ENCODE measurements around the gene EMP1.

Gene EMP1

GRCh38 chr12:13198876-13199275 lies 2.4 kb downstream of the EMP1 start:
- DNase-seq: no peak
- Histone ChIP-seq H3K27me3 (ENCODE audit: insufficient read depth, low read length, poor library complexity) (no peaks in the 10 kb centered on the region), H3K4me3 (ENCODE audit: low read length) (no peak overlapping the region), H3K4me1 (ENCODE audit: control insufficient read depth, low read depth, low read length) (peaks cover 2% of the 10 kb centered on the region), H3K27ac (ENCODE audit: low read depth, low read length) (no peak overlapping the region), H3K79me2 (ENCODE audit: control insufficient read depth, insufficient read depth, low read length) (no peaks in the 10 kb centered on the region), H3K36me3 (ENCODE audit: control insufficient read depth, insufficient read depth, low read length) (no peaks in the 10 kb centered on the region), H2AK5ac (ENCODE audit: low read length) (no peak overlapping the region), H3K4me2 (ENCODE audit: low read length) (no peak overlapping the region), H3K79me1 (ENCODE audit: low read length) (no peaks in the 10 kb centered on the region), H2BK5ac (ENCODE audit: low read length) (no peak overlapping the region), H3K18ac (ENCODE audit: low read length) (no peak overlapping the region), H2BK15ac (replicated peaks; ENCODE audit: low read depth) (no peak overlapping the region), H3K23ac (ENCODE audit: low read length) (no peak overlapping the region), H2BK120ac (ENCODE audit: low read depth, low read length) (no peak overlapping the region), H4K5ac (ENCODE audit: low read length) (no peak overlapping the region), H3K4ac (ENCODE audit: low read depth, low read length) (no peak overlapping the region), H4K8ac (ENCODE audit: low read depth, low read length) (no peak overlapping the region), H3K56ac (ENCODE audit: low read length) (no peak overlapping the region), H3K9ac (ENCODE audit: low read length) (no peak overlapping the region)
- WGBS (ENCODE audit: extremely low coverage, insufficient coverage, low lambda C conversion rate): no CpG with 5 or more reads among the region's 7 CpGs

DNA sequence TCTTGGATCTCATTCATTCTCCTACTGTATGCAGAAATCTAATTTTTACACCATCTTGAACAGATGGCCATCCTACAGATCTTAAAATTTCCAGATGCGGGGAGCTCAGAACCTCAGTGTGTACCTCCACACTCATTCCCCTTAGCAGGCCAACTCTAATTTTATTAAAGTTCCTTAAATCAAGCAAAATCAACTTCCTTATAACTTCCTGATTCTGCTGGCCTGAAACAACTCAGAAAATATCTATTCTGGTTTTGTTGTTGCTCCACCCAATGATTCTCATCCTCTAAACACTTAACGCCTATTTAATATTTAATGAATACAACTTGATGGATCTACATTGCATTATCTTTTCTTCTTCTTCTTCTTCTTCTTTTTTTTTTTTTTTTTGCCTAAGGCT lies 3.1 kb downstream of the EMP1 start:
- 100% methylated on average over 1 of the region's 2 CpGs for WGBS (ENCODE audit: extremely low coverage, insufficient coverage, low lambda C conversion rate)
- Histone ChIP-seq H3K27ac (ENCODE audit: low read depth, low read length) (no peak overlapping the region), H3K4me3 (ENCODE audit: low read length) (no peak overlapping the region)

GRCh38 chr12:13200841-13201240 lies 4.3 kb downstream of the EMP1 start:
- H3K56ac ChIP-seq (ENCODE audit: low read length): no peak overlapping the region
- no peak overlapping the region for H3K4ac ChIP-seq (ENCODE audit: low read depth, low read length)
- no CpG with 5 or more reads among the region's 8 CpGs for WGBS (ENCODE audit: extremely low coverage, insufficient coverage, low lambda C conversion rate)
- no peak overlapping the region for H3K27ac ChIP-seq (ENCODE audit: low read depth, low read length)
- no peak overlapping the region for H3K23ac ChIP-seq (ENCODE audit: low read length)
- H3K79me2 ChIP-seq (ENCODE audit: control insufficient read depth, insufficient read depth, low read length): no peaks in the 10 kb centered on the region
- no peaks in the 10 kb centered on the region for H3K79me1 ChIP-seq (ENCODE audit: low read length)
- no peak overlapping the region for H2BK15ac ChIP-seq (replicated peaks; ENCODE audit: low read depth)
- H3K36me3 ChIP-seq (ENCODE audit: control insufficient read depth, insufficient read depth, low read length): no peaks in the 10 kb centered on the region
- DNase-seq: no peak
- no peak overlapping the region for H2AK5ac ChIP-seq (ENCODE audit: low read length)
- no peak overlapping the region for H3K4me3 ChIP-seq (ENCODE audit: low read length)
- H3K9ac ChIP-seq (ENCODE audit: low read length): no peak overlapping the region
- H3K4me1 ChIP-seq (ENCODE audit: control insufficient read depth, low read depth, low read length): peaks cover 2% of the 10 kb centered on the region
- H3K18ac ChIP-seq (ENCODE audit: low read length): no peak overlapping the region
- no peak overlapping the region for H4K5ac ChIP-seq (ENCODE audit: low read length)
- H2BK120ac ChIP-seq (ENCODE audit: low read depth, low read length): no peak overlapping the region
- H3K4me2 ChIP-seq (ENCODE audit: low read length): no peak overlapping the region
- H2BK5ac ChIP-seq (ENCODE audit: low read length): no peak overlapping the region
- no peaks in the 10 kb centered on the region for H3K27me3 ChIP-seq (ENCODE audit: insufficient read depth, low read length, poor library complexity)
- H4K8ac ChIP-seq (ENCODE audit: low read depth, low read length): no peak overlapping the region

More for the DNA sequence above, 3.1 kb downstream of the EMP1 start:
- Histone ChIP-seq H2AK5ac (ENCODE audit: low read length) (no peak overlapping the region), H3K36me3 (ENCODE audit: control insufficient read depth, insufficient read depth, low read length) (no peaks in the 10 kb centered on the region), H3K4me2 (ENCODE audit: low read length) (no peak overlapping the region), H3K79me2 (ENCODE audit: control insufficient read depth, insufficient read depth, low read length) (no peaks in the 10 kb centered on the region), H3K27me3 (ENCODE audit: insufficient read depth, low read length, poor library complexity) (no peaks in the 10 kb centered on the region), H4K8ac (ENCODE audit: low read depth, low read length) (no peak overlapping the region), H3K4ac (ENCODE audit: low read depth, low read length) (no peak overlapping the region), H3K4me1 (ENCODE audit: control insufficient read depth, low read depth, low read length) (peaks cover 2% of the 10 kb centered on the region), H2BK5ac (ENCODE audit: low read length) (no peak overlapping the region), H2BK120ac (ENCODE audit: low read depth, low read length) (no peak overlapping the region), H3K23ac (ENCODE audit: low read length) (no peak overlapping the region), H3K9ac (ENCODE audit: low read length) (no peak overlapping the region), H3K18ac (ENCODE audit: low read length) (no peak overlapping the region), H4K5ac (ENCODE audit: low read length) (no peak overlapping the region), H2BK15ac (replicated peaks; ENCODE audit: low read depth) (no peak overlapping the region), H3K79me1 (ENCODE audit: low read length) (no peaks in the 10 kb centered on the region), H3K56ac (ENCODE audit: low read length) (no peak overlapping the region)
- no peak for DNase-seq

DNA sequence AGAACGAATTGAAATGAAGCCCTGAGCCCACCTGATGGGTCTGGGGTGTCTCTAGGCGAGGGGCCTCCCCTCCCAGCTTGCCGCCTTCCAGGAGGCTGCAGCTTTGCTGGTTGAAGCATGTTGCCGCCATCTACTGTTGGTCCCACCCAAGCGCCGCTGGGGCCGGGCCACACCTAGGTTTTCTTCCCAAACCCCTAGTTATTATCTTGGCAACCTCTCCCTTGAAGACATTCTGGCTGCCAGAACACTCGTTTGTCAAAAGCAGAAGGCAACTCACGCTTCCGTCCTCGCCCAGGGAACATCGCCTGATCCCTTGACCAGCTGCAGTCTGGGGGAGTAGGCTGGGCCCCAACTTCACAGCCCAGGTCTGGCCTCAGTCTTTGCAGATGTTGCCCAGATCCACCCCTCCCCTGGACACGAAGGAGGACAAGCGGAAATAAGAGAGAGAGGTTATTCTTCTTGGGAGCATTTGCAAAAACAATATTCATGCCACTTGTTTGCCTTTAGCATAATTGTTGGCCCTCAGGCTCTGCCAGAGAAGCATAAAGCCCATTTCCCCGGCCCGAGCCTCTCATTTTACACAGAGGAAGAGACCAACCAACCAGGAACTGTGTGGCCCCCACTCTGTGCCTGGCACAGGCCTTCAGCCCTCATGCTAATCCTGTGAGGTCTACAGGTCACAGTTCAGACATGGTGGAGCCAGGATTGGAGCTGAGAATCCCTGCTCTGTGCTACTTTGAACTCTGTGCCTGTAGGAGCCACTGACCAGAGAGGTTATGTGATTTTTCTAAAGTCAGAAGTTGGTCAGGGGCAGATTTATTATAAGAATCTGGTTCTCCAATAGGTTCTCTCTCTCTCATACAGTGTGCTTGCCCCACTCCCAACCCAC lies 6.8 kb downstream of the EMP1 start:
- WGBS (ENCODE audit: extremely low coverage, insufficient coverage, low lambda C conversion rate): no CpG with 5 or more reads among the region's 16 CpGs
- H3K27ac ChIP-seq (ENCODE audit: low read depth, low read length): no peak overlapping the region
- peak; percentile 83 for DNase-seq
- no peak overlapping the region for H3K4me2 ChIP-seq (ENCODE audit: low read length)
- no peaks in the 10 kb centered on the region for H3K36me3 ChIP-seq (ENCODE audit: control insufficient read depth, insufficient read depth, low read length)
- no peak overlapping the region for H4K5ac ChIP-seq (ENCODE audit: low read length)
- no peak overlapping the region for H4K8ac ChIP-seq (ENCODE audit: low read depth, low read length)
- no peaks in the 10 kb centered on the region for H3K79me2 ChIP-seq (ENCODE audit: control insufficient read depth, insufficient read depth, low read length)
- H2BK120ac ChIP-seq (ENCODE audit: low read depth, low read length): no peak overlapping the region
- H3K23ac ChIP-seq (ENCODE audit: low read length): no peak overlapping the region
- peak overlapping the region; percentile 61 for H3K56ac ChIP-seq (ENCODE audit: low read length)
- no peak overlapping the region for H3K4ac ChIP-seq (ENCODE audit: low read depth, low read length)
- no peak overlapping the region for H2BK15ac ChIP-seq (replicated peaks; ENCODE audit: low read depth)
- H3K18ac ChIP-seq (ENCODE audit: low read length): peak overlapping the region; percentile 54
- H3K4me3 ChIP-seq (ENCODE audit: low read length): no peak overlapping the region
- H3K4me1 ChIP-seq (ENCODE audit: control insufficient read depth, low read depth, low read length): peaks cover 5% of the 10 kb centered on the region
- no peaks in the 10 kb centered on the region for H3K79me1 ChIP-seq (ENCODE audit: low read length)
- H3K9ac ChIP-seq (ENCODE audit: low read length): peak overlapping the region; percentile 25
- H3K27me3 ChIP-seq (ENCODE audit: insufficient read depth, low read length, poor library complexity): no peaks in the 10 kb centered on the region
- no peak overlapping the region for H2BK5ac ChIP-seq (ENCODE audit: low read length)
- H2AK5ac ChIP-seq (ENCODE audit: low read length): no peak overlapping the region

GRCh38 chr12:13204428-13204827 lies 7.9 kb downstream of the EMP1 start:
- H2AK5ac ChIP-seq (ENCODE audit: low read length): no peak overlapping the region
- H3K4ac ChIP-seq (ENCODE audit: low read depth, low read length): no peak overlapping the region
- H3K79me1 ChIP-seq (ENCODE audit: low read length): no peaks in the 10 kb centered on the region
- H3K56ac ChIP-seq (ENCODE audit: low read length): peak overlapping the region; percentile 19
- no peak overlapping the region for H3K4me3 ChIP-seq (ENCODE audit: low read length)
- H3K4me2 ChIP-seq (ENCODE audit: low read length): no peak overlapping the region
- no peaks in the 10 kb centered on the region for H3K27me3 ChIP-seq (ENCODE audit: insufficient read depth, low read length, poor library complexity)
- H4K5ac ChIP-seq (ENCODE audit: low read length): no peak overlapping the region
- H3K27ac ChIP-seq (ENCODE audit: low read depth, low read length): no peak overlapping the region
- DNase-seq: no peak
- no peak overlapping the region for H2BK5ac ChIP-seq (ENCODE audit: low read length)
- no CpG with 5 or more reads among the region's 12 CpGs for WGBS (ENCODE audit: extremely low coverage, insufficient coverage, low lambda C conversion rate)
- H2BK15ac ChIP-seq (replicated peaks; ENCODE audit: low read depth): no peak overlapping the region
- H3K23ac ChIP-seq (ENCODE audit: low read length): no peak overlapping the region
- no peak overlapping the region for H3K9ac ChIP-seq (ENCODE audit: low read length)
- no peak overlapping the region for H4K8ac ChIP-seq (ENCODE audit: low read depth, low read length)
- peaks cover 8% of the 10 kb centered on the region for H3K4me1 ChIP-seq (ENCODE audit: control insufficient read depth, low read depth, low read length)
- H3K36me3 ChIP-seq (ENCODE audit: control insufficient read depth, insufficient read depth, low read length): no peaks in the 10 kb centered on the region
- no peaks in the 10 kb centered on the region for H3K79me2 ChIP-seq (ENCODE audit: control insufficient read depth, insufficient read depth, low read length)
- no peak overlapping the region for H2BK120ac ChIP-seq (ENCODE audit: low read depth, low read length)
- no peak overlapping the region for H3K18ac ChIP-seq (ENCODE audit: low read length)

Measured in mesendoderm (in vitro differentiated cells).